Measurements from ENCODE around the gene SYNE3.

The SYNE3 gene

GRCh38 chr14:95504135-95505029 is 12.1 kb downstream of the SYNE3 start:
- DNase-seq: no peak

- DNase-seq: no peak
Observed at GRCh38 chr14:95503365-95504134, 12.9 kb downstream of the SYNE3 start.

GRCh38 chr14:95502381-95502950 is 14.0 kb downstream of the SYNE3 start:
- DNase-seq: no peak

GRCh38 chr14:95500772-95501401 is 15.6 kb downstream of the SYNE3 start:
- DNase-seq: no peak

- no peak for DNase-seq
Observed at GRCh38 chr14:95500201-95500681, 16.2 kb downstream of the SYNE3 start.

GRCh38 chr14:95499354-95499750 is 17.1 kb downstream of the SYNE3 start:
- DNase-seq: no peak

- DNase-seq: no peak
Observed at GRCh38 chr14:95498622-95499353, 17.7 kb downstream of the SYNE3 start.

GRCh38 chr14:95497561-95498011 is 18.9 kb downstream of the SYNE3 start:
- peak; percentile 34 for DNase-seq

GRCh38 chr14:95496690-95497259 is 19.7 kb downstream of the SYNE3 start:
- no peak for DNase-seq

- no peak for DNase-seq
Observed at GRCh38 chr14:95496111-95496681, 20.3 kb downstream of the SYNE3 start.

GRCh38 chr14:95495538-95496025 is 20.9 kb downstream of the SYNE3 start:
- DNase-seq: no peak

GRCh38 chr14:95495076-95495475 is 21.4 kb downstream of the SYNE3 start:
- DNase-seq: no peak

GRCh38 chr14:95494456-95494855 is 22.0 kb downstream of the SYNE3 start:
- no peak for DNase-seq

GRCh38 chr14:95493976-95494375 is 22.5 kb downstream of the SYNE3 start:
- no peak for DNase-seq

- no peak for DNase-seq
Observed at GRCh38 chr14:95493503-95493902, 22.9 kb downstream of the SYNE3 start.

- no peak for DNase-seq
Observed at GRCh38 chr14:95491936-95492608, 24.4 kb downstream of the SYNE3 start.

- DNase-seq: no peak
Observed at GRCh38 chr14:95490727-95491451, 25.6 kb downstream of the SYNE3 start.

- no peak for DNase-seq
Observed at GRCh38 chr14:95490138-95490509, 26.3 kb downstream of the SYNE3 start.
